Measurements from ENCODE around the gene NCAN. TPM values are rescaled to one million over a fixed set of nuclear protein-coding genes. Genes with fewer than 3 reads are reported as not detected.

The NCAN gene
- total and polyA plus RNA-seq, 2 of the 4 experiments (the other 2 are of a cell fraction) = not detected

GRCh38 chr19:19224150-19224851 is 12.5 kb downstream of the NCAN start:
- no TSS peak for BruUV-seq (replicated peaks)
- H2BK20ac ChIP-seq (ENCODE audit: low read depth, low read length) = no peak overlapping the region
- 84% methylated on average over 4 of the region's 17 CpGs; no CpG with 5 or more reads in 1 of the 2 experiments for WGBS, 2 experiments (ENCODE audit: extremely low coverage in 2 of 2, insufficient read length in 1 of 2)

More at GRCh38 chr19:19224150-19224851, 12.5 kb downstream of the NCAN start:
- no peak overlapping the region for H4K8ac ChIP-seq (ENCODE audit: low read depth in 2 of 2, low read length in 2 of 2)
- intact Hi-C loops (cut with micrococcal nuclease) = no loop called here
- CTCF ChIA-PET = interaction anchor here (0.6 to 0.9 kb wide), 2 partner anchors 9 to 137 kb away, joined by 3 to 4 read pairs; no protein-coding TSS in a partner anchor
- in situ Hi-C loops (cut with MboI; ENCODE audit: low sequenced_read_pairs) = no loop called here
- H3K4me1 ChIP-seq (ENCODE audit: control insufficient read depth, insufficient read depth, low read length) = no peaks in the 10 kb centered on the region
- TF ChIP-seq BHLHE40 (IDR thresholded peaks at IDR 0.05; ENCODE audit: low read depth, low read length) = no peak
- TF ChIP-seq MXI1 (IDR thresholded peaks at IDR 0.05; ENCODE audit: borderline replicate concordance, low read depth, low read length) = no peak
- no peak for TF ChIP-seq MAFK (IDR thresholded peaks at IDR 0.05; ENCODE audit: low read depth, low read length)
- no peak for TF ChIP-seq SMC3 (IDR thresholded peaks at IDR 0.05; ENCODE audit: low read depth, low read length)
- no peak for TF ChIP-seq NFE2L2 (IDR thresholded peaks at IDR 0.05; ENCODE audit: low read depth, low read length)
- no peak for TF ChIP-seq MAZ (IDR thresholded peaks at IDR 0.05; ENCODE audit: borderline replicate concordance, low read depth, low read length)
- no peak for TF ChIP-seq ELK1 (IDR thresholded peaks at IDR 0.05; ENCODE audit: borderline replicate concordance, low read depth, low read length)
- TF ChIP-seq RFX5 (IDR thresholded peaks at IDR 0.05; ENCODE audit: low read depth, low read length) = no peak
- TF ChIP-seq CEBPB (IDR thresholded peaks at IDR 0.05; ENCODE audit: low read depth, low read length) = no peak
- TF ChIP-seq USF2 (IDR thresholded peaks at IDR 0.05; ENCODE audit: low read depth, low read length) = no peak
- TF ChIP-seq CTCF (conservative IDR thresholded peaks at IDR 0.05; ENCODE audit: low read depth, low read length) = no peak
- TF ChIP-seq POLR2A (IDR thresholded peaks at IDR 0.05; ENCODE audit: low read depth, low read length) = no peak
- no peak for TF ChIP-seq RAD21 (IDR thresholded peaks at IDR 0.05; ENCODE audit: low read length)
- H4K91ac ChIP-seq (ENCODE audit: insufficient read depth, low read depth, low read length) = no peak overlapping the region
- no peak overlapping the region for H3K4me3 ChIP-seq (ENCODE audit: insufficient read depth, low read depth, low read length)
- no peak overlapping the region for H3K4me2 ChIP-seq (ENCODE audit: low read depth, low read length)
- no peak for DNase-seq
- H2AK9ac ChIP-seq (replicated peaks; ENCODE audit: low read depth, low read length, poor library complexity) = no peak overlapping the region
- no peak overlapping the region for H4K5ac ChIP-seq (ENCODE audit: low read depth, low read length)
- no peak overlapping the region for H3K14ac ChIP-seq (replicated peaks; ENCODE audit: low read depth, low read length)
- H3K18ac ChIP-seq (ENCODE audit: low read depth, low read length) = no peak overlapping the region
- dilution Hi-C loops (cut with HindIII; ENCODE audit: low sequenced_read_pairs, unreplicated experiment) = no loop called here
- H3K56ac ChIP-seq (ENCODE audit: extremely low read depth, insufficient read depth, low read length) = no peak overlapping the region
- H3K9me1 ChIP-seq (ENCODE audit: insufficient read depth, low read length) = no peaks in the 10 kb centered on the region
- H2AFZ ChIP-seq (replicated peaks; ENCODE audit: low read length, poor library complexity) = peak overlapping the region; percentile 91
- no peaks in the 10 kb centered on the region for H3K36me3 ChIP-seq (ENCODE audit: control insufficient read depth, insufficient read depth, low read length)
- H3K4ac ChIP-seq (ENCODE audit: low read depth, low read length) = no peak overlapping the region
- no peak overlapping the region for H2AK5ac ChIP-seq (ENCODE audit: low read depth, low read length)
- H3K9me3 ChIP-seq (ENCODE audit: control insufficient read depth, insufficient read depth, low read length) = no peaks in the 10 kb centered on the region
- no peak overlapping the region for H2BK15ac ChIP-seq (ENCODE audit: low read depth, low read length)
- POLR2A ChIA-PET (ENCODE audit: unreplicated experiment) = no interaction called here
- no peak overlapping the region for H2BK5ac ChIP-seq (ENCODE audit: low read depth, low read length, poor library complexity, severe bottlenecking)
- H3K23ac ChIP-seq (ENCODE audit: low read depth, low read length) = no peak overlapping the region
- peaks cover 18% of the 10 kb centered on the region for H3K27me3 ChIP-seq (ENCODE audit: control insufficient read depth, insufficient read depth, low read length)
- no peaks in the 10 kb centered on the region for H4K20me1 ChIP-seq (ENCODE audit: insufficient read depth, low read length)
- no peaks in the 10 kb centered on the region for H3K79me1 ChIP-seq (ENCODE audit: low read depth in 1 of 2, low read length in 2 of 2)
- H3K27ac ChIP-seq (ENCODE audit: insufficient read depth, low read length) = no peak overlapping the region
- no peak for ATAC-seq (ENCODE audit: low read depth)
- H2BK120ac ChIP-seq (ENCODE audit: low read depth, low read length) = no peak overlapping the region
- no peak overlapping the region for H3K9ac ChIP-seq (ENCODE audit: low read depth, low read length)
